Measurements from ENCODE around the gene COL5A3. TPM values are rescaled to one million over a fixed set of nuclear protein-coding genes. Genes with fewer than 3 reads are reported as not detected.

The COL5A3 gene
- total and polyA plus RNA-seq, 2 experiments from 2014 or later, result 1.0 to 1.2 TPM

DNA sequence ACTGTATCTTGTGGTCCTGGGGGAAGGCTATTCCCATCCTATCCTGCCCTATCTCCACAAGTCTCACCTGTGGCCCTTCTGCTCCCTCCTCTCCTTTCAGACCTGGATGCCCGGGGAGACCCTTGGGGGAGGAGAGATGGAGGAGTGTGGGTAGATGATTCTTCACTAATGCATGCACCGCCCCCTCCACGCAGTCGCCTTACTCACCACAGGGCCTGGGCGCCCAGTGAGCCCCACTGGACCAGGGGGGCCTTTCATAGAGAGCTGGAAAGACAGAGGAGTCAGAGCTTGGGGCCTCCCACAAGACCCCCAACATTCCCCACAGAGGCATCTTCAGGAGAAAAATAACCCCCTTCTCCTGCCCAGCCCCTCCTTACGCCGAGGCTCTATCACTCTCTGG lies 14.3 kb downstream of the COL5A3 start (continued):
- TF ChIP-seq, protein P1, sequence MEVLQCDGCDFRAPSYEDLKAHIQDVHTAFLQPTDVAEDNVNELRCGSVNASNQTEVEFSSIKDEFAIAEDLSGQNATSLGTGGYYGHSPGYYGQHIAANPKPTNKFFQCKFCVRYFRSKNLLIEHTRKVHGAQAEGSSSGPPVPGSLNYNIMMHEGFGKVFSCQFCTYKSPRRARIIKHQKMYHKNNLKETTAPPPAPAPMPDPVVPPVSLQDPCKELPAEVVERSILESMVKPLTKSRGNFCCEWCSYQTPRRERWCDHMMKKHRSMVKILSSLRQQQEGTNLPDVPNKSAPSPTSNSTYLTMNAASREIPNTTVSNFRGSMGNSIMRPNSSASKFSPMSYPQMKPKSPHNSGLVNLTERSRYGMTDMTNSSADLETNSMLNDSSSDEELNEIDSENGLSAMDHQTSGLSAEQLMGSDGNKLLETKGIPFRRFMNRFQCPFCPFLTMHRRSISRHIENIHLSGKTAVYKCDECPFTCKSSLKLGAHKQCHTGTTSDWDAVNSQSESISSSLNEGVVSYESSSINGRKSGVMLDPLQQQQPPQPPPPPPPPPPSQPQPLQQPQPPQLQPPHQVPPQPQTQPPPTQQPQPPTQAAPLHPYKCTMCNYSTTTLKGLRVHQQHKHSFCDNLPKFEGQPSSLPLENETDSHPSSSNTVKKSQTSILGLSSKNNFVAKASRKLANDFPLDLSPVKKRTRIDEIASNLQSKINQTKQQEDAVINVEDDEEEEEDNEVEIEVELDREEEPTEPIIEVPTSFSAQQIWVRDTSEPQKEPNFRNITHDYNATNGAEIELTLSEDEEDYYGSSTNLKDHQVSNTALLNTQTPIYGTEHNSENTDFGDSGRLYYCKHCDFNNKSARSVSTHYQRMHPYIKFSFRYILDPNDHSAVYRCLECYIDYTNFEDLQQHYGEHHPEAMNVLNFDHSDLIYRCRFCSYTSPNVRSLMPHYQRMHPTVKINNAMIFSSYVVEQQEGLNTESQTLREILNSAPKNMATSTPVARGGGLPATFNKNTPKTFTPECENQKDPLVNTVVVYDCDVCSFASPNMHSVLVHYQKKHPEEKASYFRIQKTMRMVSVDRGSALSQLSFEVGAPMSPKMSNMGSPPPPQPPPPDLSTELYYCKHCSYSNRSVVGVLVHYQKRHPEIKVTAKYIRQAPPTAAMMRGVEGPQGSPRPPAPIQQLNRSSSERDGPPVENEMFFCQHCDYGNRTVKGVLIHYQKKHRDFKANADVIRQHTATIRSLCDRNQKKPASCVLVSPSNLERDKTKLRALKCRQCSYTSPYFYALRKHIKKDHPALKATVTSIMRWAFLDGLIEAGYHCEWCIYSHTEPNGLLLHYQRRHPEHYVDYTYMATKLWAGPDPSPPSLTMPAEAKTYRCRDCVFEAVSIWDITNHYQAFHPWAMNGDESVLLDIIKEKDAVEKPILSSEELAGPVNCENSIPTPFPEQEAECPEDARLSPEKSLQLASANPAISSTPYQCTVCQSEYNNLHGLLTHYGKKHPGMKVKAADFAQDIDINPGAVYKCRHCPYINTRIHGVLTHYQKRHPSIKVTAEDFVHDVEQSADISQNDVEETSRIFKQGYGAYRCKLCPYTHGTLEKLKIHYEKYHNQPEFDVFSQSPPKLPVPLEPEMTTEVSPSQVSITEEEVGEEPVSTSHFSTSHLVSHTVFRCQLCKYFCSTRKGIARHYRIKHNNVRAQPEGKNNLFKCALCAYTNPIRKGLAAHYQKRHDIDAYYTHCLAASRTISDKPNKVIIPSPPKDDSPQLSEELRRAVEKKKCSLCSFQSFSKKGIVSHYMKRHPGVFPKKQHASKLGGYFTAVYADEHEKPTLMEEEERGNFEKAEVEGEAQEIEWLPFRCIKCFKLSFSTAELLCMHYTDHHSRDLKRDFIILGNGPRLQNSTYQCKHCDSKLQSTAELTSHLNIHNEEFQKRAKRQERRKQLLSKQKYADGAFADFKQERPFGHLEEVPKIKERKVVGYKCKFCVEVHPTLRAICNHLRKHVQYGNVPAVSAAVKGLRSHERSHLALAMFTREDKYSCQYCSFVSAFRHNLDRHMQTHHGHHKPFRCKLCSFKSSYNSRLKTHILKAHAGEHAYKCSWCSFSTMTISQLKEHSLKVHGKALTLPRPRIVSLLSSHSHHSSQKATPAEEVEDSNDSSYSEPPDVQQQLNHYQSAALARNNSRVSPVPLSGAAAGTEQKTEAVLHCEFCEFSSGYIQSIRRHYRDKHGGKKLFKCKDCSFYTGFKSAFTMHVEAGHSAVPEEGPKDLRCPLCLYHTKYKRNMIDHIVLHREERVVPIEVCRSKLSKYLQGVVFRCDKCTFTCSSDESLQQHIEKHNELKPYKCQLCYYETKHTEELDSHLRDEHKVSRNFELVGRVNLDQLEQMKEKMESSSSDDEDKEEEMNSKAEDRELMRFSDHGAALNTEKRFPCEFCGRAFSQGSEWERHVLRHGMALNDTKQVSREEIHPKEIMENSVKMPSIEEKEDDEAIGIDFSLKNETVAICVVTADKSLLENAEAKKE (CRISPR knock-in tag; IDR thresholded peaks at IDR 0.05), result no peak

DNA sequence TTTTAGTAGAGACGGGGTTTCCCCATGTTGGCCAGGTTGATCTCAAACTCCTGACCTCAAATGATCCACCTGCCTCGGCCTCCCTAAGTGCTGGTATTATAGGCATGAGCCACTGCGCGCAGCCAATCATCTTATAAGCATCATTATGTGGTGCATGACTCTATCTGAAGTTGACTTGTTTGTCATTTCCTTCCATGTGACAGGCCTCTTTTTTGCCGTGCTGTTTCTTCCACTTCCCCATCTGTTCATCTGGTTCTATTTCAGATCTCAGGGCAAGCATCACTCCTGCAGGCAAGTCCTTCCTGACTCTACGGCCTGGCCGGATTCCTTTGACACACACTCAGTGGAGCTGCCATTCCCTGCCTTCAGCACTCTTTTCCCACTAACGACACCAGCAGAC lies 15.2 kb downstream of the COL5A3 start:
- ATAC-seq, result no peak
- Mint-ChIP-seq H3K4me3 (no peak overlapping the region), H3K36me3 (ENCODE audit: low read depth) (no peaks in the 10 kb centered on the region), H3K27me3 (ENCODE audit: insufficient read depth, low read depth, poor library complexity) (peaks cover 15% of the 10 kb centered on the region), H3K4me1 (peaks cover 1% of the 10 kb centered on the region; the same call in 1 of the 3 replicates), H3K27ac (no peak overlapping the region), H3K9me3 (no peaks in the 10 kb centered on the region; the same call in 1 of the 3 replicates)
- Histone ChIP-seq H3K27ac (ENCODE audit: low read depth) (no peak overlapping the region), H2AFZ (no peak overlapping the region), H3K36me3 (ENCODE audit: insufficient read depth) (no peaks in the 10 kb centered on the region), H3K4me3 (no peak overlapping the region), H3K4me1 (ENCODE audit: insufficient read depth) (no peaks in the 10 kb centered on the region), H4K20me1 (replicated peaks; ENCODE audit: insufficient read depth) (no peaks in the 10 kb centered on the region), H3K4me2 (no peak overlapping the region), H3F3A (replicated peaks; ENCODE audit: low read depth) (no peaks in the 10 kb centered on the region), H3K9me2 (ENCODE audit: insufficient read depth) (no peaks in the 10 kb centered on the region), H3K27me3 (ENCODE audit: insufficient read depth) (no peaks in the 10 kb centered on the region), H3K79me2 (replicated peaks; ENCODE audit: insufficient read depth) (no peaks in the 10 kb centered on the region)
- no peak for DNase-seq (ENCODE audit: low spot score)
- TF ChIP-seq NANOG (IDR thresholded peaks at IDR 0.05; ENCODE audit: borderline replicate concordance) (no peak), ZNF114 (CRISPR knock-in tag; IDR thresholded peaks at IDR 0.05) (no peak)
- TF ChIP-seq, protein P2, sequence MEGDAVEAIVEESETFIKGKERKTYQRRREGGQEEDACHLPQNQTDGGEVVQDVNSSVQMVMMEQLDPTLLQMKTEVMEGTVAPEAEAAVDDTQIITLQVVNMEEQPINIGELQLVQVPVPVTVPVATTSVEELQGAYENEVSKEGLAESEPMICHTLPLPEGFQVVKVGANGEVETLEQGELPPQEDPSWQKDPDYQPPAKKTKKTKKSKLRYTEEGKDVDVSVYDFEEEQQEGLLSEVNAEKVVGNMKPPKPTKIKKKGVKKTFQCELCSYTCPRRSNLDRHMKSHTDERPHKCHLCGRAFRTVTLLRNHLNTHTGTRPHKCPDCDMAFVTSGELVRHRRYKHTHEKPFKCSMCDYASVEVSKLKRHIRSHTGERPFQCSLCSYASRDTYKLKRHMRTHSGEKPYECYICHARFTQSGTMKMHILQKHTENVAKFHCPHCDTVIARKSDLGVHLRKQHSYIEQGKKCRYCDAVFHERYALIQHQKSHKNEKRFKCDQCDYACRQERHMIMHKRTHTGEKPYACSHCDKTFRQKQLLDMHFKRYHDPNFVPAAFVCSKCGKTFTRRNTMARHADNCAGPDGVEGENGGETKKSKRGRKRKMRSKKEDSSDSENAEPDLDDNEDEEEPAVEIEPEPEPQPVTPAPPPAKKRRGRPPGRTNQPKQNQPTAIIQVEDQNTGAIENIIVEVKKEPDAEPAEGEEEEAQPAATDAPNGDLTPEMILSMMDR (conservative IDR thresholded peaks at IDR 0.05; ENCODE audit: low read depth in 2 of 2), result no peak
- TF ChIP-seq, protein P3, sequence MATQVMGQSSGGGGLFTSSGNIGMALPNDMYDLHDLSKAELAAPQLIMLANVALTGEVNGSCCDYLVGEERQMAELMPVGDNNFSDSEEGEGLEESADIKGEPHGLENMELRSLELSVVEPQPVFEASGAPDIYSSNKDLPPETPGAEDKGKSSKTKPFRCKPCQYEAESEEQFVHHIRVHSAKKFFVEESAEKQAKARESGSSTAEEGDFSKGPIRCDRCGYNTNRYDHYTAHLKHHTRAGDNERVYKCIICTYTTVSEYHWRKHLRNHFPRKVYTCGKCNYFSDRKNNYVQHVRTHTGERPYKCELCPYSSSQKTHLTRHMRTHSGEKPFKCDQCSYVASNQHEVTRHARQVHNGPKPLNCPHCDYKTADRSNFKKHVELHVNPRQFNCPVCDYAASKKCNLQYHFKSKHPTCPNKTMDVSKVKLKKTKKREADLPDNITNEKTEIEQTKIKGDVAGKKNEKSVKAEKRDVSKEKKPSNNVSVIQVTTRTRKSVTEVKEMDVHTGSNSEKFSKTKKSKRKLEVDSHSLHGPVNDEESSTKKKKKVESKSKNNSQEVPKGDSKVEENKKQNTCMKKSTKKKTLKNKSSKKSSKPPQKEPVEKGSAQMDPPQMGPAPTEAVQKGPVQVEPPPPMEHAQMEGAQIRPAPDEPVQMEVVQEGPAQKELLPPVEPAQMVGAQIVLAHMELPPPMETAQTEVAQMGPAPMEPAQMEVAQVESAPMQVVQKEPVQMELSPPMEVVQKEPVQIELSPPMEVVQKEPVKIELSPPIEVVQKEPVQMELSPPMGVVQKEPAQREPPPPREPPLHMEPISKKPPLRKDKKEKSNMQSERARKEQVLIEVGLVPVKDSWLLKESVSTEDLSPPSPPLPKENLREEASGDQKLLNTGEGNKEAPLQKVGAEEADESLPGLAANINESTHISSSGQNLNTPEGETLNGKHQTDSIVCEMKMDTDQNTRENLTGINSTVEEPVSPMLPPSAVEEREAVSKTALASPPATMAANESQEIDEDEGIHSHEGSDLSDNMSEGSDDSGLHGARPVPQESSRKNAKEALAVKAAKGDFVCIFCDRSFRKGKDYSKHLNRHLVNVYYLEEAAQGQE (IDR thresholded peaks at IDR 0.05; ENCODE audit: unreplicated experiment), result no peak
